Colon (tissue), 2 donors: Measurements from ENCODE around the gene MEAF6.
"Not testable (repeated sequence)": the region's sequence is repeated elsewhere in the genome, so short reads cannot be mapped to it uniquely, and the experiment has no call there.

Experiments
- FAIRE-seq: peaks from 2 replicates; lab custom pipeline; 2012; peaks lifted over from hg19 to GRCh38; lab: Jason Lieb, UNC
- donor health status: control.
- donor health status: control.

MEAF6 gene

DNA sequence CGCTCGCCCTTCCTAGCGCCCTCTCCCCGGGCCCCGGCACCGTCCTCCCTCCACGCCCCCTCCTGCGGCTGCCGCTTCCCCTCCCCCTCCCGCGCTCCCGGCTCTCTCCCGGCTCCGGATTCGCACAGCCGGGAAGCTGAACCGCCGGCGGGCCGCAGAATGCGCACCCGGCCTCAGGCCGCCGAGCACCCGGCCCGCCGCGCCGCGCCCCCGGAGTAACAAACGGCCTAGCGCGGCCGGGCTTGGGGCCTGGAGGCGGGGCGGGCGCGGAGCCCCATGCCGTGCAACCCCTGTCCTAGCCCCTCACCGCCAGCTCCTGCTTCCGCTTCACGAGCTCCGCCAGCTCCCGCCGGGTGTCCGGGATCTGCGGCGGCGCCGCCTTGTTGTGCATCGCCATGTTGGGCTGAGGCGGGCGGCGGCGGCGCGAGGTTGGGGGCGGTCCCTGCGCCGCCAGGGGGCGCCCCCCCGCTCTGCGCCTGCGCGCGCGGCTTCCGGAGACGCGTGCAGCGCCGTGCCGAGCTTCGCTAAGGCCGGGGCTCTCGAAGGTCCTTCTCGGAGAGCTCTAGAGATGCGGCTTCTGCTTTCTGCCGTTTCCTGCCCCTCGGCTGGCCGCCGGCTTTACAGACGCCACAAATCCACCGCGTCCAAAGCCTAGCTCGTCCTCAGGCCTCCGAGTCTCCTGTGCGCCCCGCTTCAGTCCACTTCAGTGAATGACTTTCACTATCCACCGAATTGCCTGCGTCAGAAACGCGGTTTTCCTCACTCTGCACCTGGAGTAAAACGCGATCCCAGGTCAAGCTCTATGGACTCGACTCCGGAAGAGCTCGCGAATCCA is at the start of gene MEAF6:
Gene MEAF6, minus strand, starts transcription at position 417 of the 835 bp plus-strand sequence. Its CDS starts 20 bp downstream, at position 397.
- FAIRE-seq = no peak

DNA sequence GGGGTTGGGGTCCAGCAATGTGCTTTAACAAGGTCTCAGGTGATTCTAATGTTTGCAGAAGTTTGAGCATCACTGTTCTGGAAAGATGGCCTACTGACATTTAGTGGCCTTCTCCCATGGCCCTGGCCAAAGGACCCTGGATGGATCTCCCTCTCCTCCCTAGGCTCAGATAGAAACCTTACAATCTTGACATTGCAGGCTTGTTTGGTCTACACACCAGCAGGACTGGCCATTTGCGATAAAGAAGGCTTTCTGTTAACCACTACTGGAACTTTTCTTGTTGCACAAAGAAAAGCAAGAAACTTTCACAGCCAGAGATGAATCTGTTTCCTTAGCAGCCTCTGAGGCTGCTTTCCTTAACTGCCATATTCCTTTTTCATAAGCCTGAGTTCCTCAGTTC is 48.4 kb upstream of the MEAF6 start:
- no peak for FAIRE-seq

DNA sequence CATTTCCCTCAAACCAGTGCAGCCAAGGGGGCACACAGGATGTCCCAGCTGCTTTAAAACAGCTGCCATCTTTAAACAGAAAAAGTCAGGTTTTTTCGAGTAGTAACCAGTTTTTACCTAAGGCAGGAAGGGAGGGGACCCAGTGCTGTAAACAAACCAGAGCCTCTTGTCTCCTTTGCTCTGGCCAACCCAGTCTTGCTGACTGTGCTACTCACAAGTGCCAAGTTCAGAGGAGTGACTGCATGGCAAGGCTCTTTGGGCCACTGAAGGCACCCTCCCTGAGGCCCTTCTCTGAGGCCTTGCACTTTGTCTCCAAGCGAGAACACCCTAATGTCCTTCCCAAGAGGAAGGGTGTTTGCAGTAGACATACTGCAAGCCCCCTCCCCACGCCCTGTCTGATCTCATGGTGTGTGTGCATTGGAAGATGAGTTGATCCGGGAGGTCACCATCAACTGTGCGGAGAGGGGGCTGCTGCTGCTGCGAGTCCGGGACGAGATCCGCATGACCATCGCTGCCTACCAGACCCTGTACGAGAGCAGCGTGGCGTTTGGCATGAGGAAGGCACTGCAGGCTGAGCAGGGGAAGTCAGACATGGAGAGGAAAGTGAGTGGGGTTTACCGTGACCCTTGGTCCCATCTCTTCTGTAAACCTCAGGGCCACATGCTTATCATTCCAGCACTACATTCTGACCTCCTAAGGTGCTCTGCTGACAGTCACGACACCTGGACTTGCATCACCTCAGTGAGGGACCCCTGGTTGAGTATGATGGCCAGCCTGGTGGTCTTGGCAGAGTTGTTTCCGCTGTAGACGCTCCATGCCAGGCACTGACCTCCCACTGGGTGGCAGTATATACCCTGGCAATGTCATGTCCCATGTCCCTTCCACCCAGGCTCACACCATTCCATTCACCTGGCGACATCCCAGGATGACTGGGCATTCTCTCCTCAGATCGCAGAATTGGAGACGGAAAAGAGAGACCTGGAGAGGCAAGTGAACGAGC is 46.9 kb upstream of the MEAF6 start:
- no peak for FAIRE-seq

DNA sequence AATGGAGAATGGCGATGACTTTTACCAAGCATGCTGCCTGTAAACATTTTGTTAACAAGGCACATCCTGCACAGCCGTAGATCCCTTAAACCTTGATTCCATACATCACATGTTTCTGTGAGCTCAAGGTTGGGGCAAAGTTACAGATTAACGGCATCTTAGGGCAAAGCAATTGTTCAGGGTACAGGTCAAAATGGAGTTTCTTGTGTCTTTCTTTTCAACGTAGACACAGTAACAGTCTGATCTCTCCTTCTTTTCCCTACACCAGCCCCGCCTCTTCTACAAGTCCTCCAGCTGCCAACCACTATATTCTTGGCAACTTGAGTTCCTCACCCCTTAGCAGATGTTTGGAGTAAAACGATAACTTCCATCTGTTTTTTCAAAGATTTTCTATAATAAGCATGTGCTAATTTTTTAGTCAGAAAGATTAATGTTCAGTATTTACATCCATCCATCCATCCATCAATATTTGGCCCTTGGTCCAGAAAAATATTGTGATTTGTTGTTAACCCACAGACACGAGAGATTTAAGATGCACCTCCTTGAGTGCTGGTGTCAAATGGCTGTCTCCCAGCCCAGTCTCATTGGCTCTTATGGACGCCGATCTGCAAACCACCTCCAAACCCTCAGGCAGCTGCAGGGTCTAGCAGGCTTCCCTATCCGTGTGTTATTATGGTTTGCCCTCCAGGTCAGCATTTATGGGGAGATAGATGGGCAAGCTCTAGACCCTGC is 46.0 kb upstream of the MEAF6 start:
- FAIRE-seq = no peak

DNA sequence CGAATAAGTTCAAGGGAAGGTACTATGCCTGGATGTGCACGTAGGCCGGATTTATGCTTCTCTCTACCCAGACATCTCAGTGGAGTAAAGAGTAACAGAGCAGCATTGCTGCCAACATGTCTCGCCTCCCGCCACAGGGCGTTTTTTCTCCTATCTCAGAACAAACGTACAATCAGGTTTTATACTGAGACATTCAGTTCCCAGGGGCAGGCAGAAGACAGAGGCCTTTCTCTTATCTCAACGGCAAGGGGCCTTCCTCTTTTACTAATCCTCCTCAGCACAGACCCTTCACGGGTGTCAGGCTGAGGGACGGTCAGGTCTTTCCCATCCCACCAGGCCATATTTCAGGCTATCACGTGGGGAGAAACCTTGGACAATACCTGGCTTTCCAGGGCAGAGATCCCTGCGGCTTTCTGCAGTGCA is 45.4 kb upstream of the MEAF6 start:
- not testable (repeated sequence) for FAIRE-seq

DNA sequence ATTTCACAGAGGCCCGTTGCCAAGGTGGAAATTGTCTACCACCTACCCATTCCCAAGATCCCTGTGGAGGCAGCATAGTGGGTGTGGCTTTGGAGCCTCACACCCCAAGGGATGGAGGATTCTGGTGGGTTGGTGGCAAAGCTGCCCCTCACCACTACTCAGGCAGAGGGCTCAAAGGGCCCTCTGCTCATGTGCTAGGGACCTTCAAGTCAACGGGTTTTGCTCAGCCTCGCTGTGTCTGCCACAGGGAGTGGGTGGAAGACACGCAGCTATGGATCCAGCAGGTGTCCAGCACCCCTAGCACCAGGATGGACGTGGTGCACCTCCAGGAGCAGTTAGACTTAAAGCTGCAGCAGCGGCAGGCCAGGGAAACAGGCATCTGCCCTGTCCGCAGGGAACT is 44.5 kb upstream of the MEAF6 start:
- no peak for FAIRE-seq

DNA sequence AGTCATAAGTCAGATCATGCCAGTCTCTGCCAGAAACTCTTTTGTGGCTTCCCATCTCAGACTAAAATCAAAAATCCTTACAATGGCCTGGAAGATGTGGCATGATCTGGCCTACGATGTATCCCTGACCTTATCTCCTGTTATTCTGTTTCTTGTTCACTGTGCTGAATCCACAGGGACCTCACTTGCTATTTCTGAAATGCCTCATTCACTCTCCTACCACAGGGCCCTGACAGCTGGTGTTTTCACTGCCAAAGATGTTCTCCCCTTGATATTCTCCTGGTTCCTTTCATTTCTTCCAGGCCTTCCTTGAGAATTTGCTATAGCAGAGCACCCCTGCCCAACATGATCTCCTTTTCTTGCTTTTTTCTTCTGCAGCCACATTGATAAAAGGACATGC is 43.8 kb upstream of the MEAF6 start:
- no peak for FAIRE-seq

DNA sequence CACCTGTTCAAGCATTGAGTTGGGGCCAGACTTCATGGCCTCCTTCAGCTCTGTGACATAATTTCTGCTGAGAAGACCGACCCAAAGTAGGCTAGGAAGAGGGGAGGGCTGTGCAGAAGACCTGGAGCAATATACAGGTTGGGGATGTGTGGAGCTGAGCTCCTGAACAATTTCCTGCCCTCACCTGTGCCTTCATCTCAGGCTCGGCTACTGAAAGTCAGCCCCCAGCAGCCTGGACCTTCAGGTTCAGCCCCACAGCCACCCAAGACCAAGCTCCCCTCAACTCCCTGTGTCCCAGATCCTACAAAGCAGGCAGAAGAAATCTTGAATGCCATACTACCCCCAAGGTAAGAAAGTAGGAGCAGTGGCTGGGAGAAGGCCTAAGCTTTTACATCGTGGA is 42.8 kb upstream of the MEAF6 start:
- FAIRE-seq = no peak

DNA sequence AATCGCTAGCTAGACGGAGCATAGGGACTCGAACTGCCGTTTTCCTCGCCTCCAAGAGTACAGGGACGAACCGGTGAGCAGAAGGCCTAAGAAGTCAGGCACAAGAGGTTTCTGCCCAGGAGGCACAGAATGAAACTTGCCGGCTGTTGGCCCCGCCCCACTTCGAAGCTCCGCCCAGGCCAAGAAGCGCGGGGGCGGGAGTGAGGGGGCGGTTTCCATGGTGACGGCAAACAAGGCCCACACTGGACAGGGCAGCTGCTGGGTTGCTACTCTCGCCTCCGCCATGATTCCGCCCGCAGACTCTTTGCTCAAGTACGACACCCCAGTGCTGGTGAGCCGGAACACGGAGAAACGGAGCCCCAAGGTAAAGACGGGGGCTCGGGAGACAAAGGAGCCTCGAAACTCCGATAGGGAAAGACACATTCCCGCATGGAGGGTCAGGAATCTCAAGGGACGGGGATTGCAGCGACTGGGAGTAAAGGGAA is 42.2 kb upstream of the MEAF6 start, which contains the start of gene DNALI1:
Gene DNALI1, plus strand, starts transcription at position 229 of the 485 bp plus-strand sequence. Its CDS starts 55 bp downstream, at position 284.
- no peak for FAIRE-seq

DNA sequence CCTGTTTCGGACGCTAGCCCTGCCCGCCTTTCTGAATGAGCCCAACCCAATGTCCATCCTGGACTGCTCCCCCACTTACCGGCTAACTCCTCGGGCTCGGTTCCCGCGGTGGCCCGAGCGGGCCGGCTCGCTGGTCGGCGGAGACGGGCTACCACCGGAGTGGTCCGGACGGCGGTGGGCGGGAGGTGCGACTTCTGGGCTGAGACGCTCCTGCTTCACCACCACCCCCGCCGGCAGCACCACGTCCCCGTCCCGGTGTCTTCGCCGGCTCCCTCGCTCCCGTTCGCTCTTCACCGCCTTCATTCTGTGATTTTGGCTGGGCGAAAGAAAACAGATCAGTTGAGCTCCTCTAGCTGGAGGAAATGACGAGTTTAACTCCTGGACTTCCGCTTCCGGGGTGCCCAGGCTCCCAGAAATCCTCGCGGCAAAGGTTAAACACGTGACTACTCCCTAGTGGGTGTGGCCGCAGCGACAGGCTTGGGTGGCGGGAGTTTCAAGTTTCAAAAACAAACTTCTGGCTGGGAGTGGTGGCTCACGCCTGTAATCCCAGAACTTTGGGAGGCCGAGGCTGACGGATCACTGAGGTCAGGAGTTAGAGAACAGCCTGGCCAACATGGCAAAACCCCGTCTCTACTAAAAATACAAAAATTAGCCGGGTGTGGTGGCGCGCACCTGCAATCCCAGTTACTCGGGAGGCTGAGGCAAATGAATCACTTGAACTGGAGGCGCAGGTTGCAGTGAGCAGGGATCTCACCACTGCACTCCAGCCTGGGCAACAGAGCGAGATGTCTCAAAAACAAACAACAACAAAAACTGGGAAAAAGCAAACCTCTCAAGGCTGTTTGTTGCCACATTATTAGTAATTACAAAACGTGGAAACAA is 39.6 kb upstream of the MEAF6 start, which contains the start of gene SNIP1:
Gene SNIP1, minus strand, starts transcription at position 367 of the 882 bp plus-strand sequence. Its CDS starts 64 bp downstream, at position 303.
- no peak for FAIRE-seq

DNA sequence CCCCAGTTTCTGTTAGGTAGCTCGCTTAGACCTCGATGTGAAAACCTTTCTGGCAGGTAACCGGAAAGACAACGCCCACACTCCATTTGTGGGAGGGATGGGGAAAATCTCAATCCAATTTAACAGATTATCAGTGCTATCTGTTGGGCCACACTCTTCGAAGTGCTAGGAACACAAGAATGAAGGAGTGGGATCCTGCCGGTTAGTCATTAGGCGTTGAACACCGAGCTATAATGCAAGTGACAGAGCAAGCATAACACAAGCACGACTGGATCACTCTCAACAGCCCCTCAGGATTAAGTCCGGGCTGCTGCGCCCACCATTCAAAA is 39.0 kb upstream of the MEAF6 start:
- FAIRE-seq = no peak

DNA sequence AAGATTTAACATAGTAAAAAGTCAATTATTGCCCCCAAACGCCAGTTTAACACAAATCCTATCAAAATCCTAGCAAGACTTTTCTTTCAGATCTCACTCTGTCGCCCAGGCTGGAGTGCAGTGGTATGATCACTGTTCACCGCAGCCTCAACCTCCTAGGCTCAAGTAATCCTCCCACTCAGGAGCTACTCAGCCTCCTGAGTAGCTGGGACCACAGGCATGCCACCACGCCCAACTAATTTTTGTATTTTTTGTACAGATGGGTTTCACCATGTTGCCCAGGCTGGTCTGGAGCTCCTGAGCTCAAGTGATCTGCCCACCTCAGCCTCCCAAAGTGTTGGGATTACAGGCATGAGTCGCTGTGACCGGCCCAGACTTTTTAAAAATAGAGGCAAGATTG is 34.8 kb upstream of the MEAF6 start:
- FAIRE-seq = no peak

DNA sequence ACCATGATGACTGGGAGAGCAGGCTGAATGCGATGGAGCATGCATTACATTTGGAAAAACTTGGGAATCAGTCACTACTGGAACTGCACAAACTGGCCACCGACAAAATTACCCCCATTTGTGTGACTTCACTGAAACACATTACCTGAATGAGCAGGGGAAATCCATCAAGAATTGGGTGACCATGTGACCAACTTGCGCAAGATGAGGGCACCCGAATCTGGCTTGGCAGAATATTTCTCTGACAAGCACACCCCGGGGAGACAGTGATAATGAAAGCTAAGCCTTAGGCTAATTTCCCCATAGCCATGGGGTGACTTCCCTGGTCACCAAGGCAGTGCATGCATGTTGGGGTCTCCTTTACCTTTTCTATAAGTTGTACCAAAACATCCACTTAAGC is 30.5 kb upstream of the MEAF6 start:
- no peak for FAIRE-seq

DNA sequence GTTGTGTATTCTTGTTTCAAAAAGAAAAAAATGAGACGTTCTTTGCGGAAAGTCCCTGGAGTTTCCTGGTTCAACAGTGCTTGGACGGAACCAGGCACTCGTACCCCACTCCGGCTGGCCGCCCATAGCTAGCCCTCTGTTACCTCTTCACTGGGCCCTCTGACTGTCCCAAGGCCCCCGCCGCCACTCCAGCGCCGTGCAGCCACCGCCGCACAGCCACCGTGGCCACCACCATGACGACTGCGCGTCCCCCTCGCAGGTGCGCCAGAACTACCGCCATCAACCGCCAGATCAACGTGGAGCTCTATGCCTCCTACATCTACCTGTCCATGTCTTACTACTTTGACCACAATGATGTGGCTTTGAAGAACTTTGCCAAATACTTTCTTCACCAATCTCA is 30.0 kb upstream of the MEAF6 start:
- FAIRE-seq = no peak

DNA sequence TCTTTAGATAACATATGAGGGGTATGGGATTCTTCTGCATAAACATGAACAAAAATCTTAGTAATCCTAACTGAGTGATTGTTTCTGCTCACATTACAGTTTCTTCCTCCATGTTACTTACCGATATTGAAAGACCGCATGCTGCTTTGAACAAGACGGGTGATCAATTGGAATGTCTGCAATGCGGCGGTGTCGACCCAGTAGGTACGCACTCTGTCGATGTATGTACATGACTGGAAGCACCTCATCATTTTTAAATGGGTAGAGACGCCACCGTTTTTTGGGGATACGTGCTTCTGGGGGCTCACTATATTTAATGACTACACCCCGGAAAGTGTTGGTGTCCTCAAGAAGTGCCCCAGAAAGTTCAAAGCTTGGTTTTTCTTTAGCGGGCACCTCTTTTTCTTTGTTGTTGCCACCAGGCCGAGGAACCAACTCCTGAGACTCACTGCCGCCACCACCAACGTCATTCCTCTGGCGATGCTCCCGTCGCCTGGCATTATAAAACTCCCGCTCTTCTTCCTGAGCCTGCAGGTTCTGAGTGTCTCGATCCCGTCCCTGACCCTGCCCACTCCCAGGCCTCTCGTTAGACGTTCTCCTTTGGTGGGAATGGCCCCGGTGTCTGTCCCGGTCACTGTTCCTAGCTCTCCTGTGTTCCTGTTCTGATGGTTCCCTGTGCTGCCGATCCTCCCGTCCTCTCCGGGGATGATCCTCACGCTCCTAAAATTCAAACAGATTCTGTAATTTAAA is 25.6 kb upstream of the MEAF6 start:
- FAIRE-seq = no peak

DNA sequence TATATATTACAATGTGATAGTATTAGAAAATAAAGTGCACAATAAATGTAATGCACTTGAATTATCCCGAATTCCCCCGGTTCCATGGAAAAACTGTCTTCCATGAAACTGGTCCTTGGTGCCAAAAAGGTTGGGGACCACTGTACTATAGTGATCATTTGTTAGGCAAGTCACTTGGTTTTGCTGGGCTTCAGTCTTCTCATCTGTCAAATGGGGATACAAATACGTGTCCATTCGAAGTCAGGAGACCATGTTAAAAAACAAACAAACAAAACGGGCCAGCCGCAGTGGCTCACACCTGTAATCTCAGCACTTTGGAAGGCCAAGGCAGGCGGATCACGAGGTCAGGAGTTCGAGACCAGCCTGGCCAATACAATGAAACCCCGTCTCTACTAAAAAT is 24.6 kb upstream of the MEAF6 start:
- not testable (repeated sequence) for FAIRE-seq

DNA sequence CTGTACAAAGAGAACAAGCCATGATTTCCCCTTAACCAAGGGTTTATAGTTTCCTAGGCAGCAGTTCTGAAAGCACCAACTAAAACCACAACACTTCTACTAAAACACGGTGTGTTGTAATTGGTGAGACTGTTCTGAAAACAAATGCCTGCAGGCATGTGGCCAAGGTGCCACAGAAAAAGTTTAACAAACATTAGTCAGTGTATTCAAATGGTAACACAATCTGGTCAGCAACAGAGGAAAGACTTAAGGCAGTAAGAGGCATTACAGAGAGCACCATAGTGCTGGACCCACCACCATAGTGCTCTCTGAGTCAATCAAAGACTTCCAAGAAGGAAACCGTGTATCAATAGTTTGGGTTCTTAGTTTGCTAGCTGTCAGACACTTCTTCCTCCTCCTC is 22.8 kb upstream of the MEAF6 start:
- no peak for FAIRE-seq

DNA sequence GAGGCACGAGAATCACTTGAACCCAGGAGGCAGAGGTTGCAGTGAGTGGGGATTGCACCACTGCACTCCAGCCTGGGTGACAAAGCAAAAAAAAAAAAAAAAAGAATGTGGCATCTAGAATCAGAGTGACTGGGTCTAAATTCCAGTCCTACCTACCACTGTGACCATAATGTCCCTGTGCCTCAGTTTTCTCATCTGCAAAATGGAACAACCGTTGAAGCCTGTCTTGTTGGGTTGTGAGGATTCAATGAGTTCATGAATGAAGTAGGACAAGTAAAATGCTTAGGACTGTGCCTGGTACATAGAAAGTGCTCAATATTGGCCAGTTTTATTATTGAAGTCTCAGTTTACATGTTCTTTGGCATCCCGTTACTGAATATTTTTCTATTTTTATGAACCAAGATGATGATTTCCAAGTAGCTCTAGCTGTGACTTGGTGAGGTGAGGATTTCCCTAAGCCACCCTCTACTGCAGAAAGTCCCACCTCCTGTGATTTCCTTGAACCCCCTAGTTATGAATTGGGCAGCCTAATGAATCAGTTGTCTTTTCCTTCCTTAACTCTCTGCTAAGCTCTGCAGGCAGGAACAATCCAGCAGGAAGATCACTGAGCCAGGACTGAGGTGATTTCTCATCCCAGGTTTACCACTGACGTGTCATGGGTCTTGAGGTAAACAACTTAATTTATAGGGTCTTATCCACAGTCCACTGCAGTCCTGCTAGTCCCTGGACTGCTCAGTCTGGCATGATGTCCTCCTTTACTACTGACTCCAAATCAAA is 18.9 kb upstream of the MEAF6 start:
- FAIRE-seq = no peak

DNA sequence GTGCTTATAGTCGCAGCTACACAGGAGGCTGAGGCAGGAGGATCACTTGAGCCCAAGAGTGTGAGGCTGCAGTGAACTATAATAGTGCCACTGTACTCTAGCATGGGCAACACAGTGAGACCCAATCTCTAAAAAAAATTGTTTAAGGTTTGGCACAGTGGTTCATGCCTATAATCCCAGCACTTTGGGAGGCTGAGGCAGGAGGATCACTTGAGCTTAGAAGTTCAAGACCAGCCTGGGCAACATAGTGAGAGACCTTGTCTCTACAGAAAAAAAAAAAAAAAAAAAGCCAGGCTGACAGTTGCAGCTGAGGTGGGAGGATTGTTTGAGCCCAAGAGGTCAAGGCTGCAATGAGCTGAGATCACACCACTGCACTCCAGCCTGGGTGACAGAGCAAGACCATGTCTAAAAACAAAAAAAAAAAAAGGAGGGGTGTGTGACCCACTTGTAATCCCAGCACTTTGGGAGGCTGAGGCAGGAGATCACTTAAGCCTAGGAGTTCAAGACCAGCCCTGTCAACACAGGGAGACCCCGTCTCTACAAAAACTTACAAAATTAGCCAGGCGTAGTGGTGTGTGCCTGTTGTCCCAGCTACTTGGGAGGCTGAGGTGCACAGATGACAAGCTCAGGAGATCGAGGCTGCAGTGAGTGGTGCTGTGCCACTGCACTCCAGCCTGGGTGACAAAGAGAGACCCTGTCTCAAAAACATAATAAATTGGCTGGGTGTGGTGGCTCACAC is 18.0 kb upstream of the MEAF6 start:
- FAIRE-seq = not testable (repeated sequence)
